GM20431 (cell line): Measurements from ENCODE around the gene KLF2.
"Not testable (repeated sequence)": the region's sequence is repeated elsewhere in the genome, so short reads cannot be mapped to it uniquely, and the experiment has no call there.

Source experiments
- in situ Hi-C: fragments of 300-500 bp; cut with MseI, MboI; formaldehyde crosslinking; loops from one replicate; pipeline ENCODE4 v1.15.0; 2020; ENCODE audit warnings: low sequenced_read_pairs; ENCODE audit not compliant: unreplicated experiment

Gene KLF2

DNA sequence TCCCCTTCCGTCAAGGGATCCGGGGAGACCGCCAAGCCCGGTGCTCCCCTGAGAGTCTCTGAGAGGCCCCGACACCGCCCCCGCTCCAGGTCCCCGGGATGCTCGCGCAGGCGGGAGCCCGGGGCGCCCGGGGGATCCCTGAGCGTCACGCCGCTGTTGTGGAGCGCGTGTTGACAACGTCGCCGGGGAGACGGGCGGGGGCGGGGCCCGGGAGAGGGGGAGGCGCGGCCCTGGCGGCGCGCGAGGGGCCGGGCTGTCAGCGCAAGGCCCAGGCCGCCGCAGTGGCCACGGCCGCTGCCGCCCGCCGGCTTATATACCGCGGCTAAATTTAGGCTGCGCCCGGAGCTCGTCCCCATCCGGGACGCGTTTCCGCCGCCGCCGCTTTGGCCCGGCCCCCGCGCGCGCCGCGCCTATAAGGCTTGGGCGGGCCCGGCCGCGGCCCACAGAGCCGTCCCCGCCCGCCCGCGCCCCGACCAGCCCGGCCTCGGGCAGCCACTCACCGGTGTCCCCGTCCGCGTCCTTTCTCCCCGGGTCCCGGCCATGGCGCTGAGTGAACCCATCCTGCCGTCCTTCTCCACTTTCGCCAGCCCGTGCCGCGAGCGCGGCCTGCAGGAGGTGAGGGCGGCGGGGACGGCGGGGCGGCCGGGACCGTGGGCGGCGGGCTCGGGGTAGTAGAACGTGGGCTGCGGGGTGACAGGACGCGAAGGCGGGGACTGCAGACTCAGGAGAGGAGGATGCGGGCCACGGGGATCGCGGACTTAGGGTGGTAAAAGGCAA is at the start of gene KLF2:
Gene KLF2 (plus strand): TSS at position 443 of the 777 bp plus-strand sequence. CDS start 98 bp downstream, at position 541.
- in situ Hi-C loops: no loop called here

DNA sequence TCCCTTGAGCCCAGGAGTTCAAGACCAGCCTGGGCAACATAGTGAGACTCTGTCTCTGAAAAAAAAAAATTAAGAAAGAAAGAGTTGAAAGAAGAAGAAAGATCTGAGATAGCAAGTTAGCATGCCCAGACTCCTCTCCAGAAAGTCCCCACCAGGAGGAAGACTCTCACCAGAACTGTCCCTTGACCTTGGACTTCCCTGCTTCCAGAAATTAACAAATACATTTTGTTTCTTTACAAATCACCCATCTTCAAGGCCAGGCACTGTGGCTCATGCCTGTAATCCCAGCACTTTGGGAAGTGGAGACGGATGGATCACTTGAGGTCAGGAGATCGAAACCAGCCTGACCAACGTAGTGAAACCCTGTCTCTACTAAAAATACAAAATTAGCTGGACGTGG is 44.3 kb upstream of the KLF2 start:
- in situ Hi-C loops: no loop called here

DNA sequence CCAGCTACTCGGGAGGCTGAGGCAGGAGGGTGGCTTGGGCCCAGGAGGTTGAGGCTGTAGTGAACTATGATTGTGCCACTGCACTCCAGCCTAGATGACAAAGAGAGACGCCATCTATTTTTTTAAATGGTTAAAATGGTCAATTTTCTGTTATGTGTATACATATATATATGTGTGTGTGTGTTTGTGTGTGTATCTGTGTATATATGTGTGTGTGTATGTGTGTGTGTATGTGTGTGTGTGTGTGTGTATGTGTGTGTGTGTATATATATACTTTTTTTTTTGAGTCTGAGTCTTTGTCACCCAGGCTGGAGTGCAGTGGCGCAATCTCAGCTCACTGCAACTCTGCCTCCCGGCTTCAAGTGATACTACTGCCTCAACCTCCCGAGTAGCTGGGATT is 42.9 kb upstream of the KLF2 start:
- in situ Hi-C loops: no loop called here

DNA sequence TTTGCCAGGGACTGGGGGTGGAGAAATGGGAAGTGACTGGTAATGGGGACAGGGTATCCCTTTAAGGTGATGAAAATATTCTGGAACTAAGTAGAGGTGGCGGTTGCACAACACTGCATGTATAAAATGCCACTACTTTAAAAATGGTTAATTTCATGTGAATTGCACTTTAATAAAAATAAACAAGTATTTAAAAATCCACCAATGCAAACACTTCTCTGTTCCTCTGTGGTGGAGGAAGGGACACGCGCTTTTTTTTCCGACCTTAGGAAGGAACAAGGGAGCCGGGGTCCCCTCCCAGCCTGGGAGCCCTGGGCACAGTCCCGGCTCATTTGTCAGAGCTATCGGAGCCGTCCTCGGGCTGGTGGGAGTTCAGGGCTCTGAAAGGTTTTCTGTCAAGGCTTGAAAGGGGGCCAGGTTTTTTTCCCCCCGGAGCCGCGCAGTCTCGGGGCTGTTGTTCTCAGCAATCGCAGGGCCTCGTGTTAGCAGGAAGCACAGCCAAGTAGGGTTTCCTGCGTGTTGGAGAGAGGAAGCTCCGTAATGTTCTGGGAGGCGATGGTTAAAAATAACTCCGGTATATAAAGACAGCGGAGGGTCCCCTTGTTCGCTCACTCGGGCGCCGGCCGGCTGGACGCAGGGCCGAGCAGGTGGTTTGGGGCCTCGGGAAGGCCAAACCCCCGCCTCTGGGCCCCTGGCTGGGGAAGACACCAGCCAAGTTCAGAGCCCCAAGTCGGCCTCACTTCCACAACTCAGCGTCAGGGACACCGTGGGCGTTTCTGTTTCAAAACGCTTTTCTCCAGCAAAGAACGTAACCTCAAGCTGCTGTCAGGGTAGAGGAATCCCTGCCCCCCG is 41.2 kb upstream of the KLF2 start:
- in situ Hi-C loops: no loop called here

DNA sequence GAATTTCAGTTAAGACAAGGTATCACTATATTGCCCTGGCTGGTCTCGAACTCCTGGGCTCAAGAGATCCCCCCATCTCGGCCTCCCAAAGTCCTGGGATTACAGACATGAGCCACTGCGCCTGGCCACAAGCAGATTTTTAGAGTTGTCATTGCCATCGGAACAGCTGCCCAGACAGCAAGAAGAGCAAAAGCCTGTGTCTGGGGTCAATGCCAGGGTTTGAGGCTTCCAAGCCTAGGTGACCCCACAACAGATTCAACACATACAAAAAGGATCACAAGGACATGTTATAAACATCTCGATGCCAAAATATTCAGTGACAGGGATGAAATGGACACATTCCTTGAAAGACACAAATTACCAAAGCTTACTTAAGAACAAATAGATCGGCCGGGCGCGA is 40.1 kb upstream of the KLF2 start:
- in situ Hi-C loops: no loop called here

DNA sequence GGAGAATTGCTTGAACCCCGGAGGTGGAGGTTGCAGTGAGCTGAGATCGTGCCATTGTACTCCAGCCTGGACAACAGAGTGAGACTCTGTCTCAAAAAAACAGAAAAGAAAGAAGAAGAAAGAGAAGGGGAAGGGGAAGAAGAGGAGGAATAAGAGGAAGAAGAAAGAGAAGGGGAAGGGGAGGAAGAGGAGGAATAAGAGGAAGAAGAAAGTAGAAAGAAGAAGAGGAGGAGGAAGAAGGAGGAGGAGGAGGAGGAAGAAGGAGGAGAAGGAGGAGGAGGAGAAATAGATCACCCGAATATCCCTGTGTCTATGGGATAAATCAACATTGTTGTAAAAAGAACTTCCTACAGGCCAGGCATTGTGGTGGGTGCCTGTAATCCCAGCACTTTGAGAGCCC is 39.5 kb upstream of the KLF2 start:
- in situ Hi-C loops: not testable (repeated sequence)

DNA sequence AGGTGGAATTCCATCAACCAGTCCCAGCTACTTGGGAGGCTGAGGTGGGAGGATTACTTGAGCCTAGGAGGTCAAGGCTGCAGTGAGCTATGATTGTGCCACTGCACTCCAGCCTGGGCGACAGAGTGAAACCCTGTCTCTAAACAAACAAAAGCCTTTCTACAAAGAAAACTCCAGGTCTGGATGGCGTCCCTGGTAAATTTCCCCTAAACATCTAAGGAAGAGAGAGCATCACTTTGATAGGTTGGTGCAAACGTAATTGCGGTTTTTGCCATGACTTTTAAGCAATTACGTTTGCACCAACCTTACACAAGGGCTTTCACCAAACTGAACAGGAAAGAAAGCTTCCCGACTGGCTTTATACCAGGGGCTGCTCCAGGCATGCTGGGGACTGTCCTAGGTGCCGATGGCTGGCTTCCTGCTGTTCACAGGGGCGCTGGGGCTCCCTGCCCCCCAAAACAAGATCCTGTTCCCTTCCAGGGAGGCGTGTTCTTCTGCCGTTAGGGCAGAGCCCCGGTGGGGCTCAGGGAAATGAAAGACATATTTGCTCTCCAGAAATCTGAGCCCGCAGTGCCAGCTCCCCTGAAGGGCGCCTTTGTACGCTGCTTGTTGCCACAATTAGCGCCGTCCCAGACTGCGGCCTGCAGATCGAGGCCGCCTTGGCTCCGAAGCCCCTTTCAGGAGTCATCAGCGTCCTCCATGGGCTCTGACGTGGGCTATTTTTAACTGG is 38.7 kb upstream of the KLF2 start:
- in situ Hi-C loops: no loop called here

DNA sequence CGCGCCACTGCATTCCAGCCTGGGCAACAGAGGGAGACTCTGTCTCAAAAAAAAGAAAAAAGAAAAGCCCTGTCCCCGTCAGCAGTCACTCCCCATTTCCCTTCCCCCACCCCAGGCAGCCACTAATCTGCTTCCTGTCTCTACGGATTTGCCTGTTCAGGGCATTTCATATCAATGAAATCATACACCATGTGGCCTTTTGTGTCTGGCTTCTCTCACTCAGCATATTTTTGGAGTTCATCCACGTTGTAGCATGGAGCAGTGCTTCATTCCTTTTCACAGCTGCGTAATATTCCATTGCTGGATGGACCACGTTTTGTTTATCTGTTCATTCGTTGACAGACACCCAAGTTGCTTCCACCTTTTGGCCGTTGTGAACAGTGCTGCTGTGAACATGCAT is 36.1 kb upstream of the KLF2 start:
- in situ Hi-C loops: no loop called here

DNA sequence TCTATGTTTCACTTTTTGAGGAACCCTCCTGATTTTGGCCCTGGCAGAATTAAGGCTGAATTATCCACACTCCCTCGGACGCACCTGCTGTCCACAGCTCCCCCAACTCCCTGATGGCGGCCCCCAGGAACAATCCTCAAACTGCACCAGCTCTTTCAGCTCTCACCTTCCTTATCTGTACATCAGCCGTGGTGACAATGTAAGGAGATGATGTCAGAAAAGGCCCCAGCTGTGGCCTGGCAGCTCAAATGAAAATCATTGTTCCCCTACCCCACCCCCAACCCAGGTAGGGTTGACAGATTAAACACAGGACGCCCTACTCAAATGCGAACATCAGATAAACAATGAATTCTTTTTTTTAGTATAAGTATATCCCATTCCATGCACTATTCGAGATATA is 35.0 kb upstream of the KLF2 start:
- in situ Hi-C loops: no loop called here

DNA sequence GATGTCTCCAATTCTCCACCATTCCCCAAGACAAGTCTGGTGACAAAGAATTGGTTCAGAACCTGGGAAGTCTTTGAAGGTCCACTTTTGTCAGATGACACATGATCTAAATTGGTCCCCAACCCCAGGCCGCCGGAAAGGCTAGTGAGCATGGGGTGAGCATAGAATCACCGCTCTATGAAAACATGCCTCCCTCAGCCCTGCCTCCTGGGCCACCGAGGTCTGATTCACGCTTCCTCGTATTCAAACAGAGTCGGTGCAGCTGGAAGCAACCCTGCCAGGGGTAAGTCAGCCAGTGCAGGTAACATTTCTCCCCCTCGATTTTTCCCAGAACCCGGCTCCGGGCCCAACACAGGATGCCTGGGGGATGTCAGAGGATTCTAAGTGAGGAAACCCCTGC is 33.9 kb upstream of the KLF2 start:
- in situ Hi-C loops: no loop called here

DNA sequence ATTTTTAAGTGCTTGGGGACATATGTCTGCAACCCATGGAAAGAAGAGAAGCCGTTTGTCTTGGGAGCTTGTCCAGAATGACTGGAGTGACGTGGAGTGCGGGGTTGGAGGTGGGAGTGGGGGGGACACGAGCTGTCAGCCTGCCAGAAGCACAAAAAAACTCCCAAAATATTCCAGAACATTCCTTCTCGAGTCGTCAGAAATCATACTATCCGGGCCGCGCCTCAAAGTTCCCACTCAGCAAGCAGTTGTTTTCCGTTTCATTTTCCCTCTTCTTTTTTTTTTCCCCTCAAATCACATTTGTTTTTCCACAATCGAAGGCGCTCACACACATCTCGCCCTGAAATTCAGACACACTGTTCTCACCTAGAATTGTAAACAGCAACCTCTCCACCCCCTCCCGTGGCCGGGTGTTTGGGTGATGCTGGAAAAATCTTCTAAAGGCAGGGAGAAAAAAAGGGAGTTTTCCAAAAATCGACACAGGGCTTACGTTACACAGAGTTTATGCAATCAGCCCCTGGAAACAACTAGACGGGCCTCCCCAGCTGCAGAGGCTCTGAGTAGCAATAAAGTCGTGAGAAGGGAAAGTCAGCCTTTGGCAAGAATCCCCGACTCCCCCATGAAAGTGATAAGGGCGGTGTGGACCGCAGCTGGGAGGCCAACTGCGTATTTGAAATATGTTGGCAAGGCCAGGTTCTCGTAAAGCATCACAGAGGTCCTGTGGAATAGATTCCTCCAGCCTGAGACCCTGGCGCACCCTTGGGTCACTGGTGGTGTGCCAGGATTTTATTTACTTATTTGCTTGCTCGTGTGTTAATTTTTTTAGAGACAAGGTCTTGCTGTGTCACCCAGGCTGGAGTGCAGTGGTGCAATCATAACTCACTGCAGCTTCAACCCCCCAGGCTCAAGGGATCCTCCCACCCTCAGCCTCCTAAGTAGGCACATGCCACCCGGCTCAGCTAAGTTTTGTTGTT is 31.2 kb upstream of the KLF2 start:
- in situ Hi-C loops: no loop called here

DNA sequence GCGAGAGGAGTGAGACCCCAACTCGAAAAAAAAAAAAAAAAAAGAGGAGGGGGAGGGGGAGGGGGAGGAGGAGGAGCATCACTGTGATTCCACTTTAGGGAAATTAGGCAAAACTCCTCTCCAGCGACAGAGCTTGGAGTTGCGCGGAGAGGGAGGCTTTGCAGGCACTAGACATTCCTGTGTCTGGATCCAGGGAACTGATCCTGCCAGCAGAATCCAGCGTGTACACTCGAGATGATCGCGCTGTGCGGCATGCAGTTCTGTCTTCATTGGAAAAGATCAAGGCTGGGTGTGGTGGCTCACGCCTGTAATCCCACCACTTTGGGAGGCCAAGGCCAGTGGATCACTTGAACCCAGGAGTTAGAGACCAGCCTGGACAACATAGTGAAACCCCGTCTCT is 29.6 kb upstream of the KLF2 start:
- in situ Hi-C loops: no loop called here

DNA sequence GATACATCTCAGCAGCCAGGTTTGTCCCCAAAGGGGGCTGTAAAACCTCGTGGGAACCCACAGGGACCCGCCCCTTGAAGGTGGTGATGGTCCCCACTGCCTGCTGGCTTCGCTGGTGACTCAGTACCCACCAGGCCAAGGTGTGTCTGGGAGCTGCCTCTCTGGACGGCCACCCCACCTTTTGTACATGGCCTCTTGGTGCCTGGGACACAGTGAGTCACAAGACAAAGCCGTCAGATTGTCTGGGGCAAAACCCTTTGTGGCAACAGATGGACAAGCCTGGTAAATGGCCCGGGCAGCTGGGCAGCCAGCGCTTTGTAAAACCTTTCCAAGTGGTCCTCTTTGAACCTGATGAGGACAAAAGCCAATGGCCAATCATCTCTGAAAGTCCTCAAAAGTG is 27.9 kb upstream of the KLF2 start:
- in situ Hi-C loops: no loop called here

DNA sequence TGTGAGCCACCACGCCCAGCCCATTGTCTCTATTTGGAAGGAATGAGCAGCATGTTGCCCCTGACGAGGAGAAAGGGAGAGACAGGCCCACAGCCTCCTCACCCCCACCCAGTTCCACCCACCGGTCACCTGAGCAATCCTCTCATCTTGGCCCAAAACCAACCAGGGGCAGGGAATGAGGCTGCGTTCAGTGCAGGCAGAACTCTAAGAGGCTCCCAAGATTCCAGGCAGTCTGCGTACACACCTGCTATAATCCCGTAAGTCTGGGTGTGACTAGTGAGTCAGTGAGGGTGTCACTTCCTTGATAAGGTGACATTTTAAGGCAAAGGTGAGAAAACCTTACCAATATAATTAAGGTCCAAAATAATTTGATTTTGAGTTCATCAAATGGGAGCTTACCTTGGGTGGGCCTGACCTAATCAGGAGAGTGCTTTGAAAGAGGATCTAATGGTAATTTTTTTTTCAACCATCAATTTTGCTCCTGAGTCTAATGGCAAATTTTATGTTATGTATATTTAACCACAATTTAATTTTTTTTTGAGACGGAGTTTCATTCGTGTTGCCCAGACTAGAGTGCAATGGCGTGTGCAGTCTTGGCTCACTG is 26.9 kb upstream of the KLF2 start:
- in situ Hi-C loops: no loop called here

DNA sequence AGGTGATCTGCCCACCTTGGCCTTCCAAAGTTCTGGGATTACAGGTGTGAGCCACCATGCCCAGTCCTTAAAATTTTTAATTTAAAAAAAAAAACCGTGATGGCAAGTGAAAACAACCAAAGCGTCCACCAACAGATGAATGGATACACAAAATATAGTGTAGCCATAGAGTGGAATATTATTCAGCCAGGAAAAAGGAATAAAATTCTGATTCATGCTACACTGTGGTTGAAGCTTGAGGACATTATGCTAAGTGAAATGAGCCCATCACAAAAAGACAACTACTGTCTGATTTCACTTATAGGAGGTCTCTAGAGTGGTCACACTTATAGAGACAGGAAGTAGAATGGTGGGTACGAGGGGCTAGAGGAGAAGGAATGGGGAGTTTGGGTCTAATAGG is 26.3 kb upstream of the KLF2 start:
- in situ Hi-C loops: no loop called here

DNA sequence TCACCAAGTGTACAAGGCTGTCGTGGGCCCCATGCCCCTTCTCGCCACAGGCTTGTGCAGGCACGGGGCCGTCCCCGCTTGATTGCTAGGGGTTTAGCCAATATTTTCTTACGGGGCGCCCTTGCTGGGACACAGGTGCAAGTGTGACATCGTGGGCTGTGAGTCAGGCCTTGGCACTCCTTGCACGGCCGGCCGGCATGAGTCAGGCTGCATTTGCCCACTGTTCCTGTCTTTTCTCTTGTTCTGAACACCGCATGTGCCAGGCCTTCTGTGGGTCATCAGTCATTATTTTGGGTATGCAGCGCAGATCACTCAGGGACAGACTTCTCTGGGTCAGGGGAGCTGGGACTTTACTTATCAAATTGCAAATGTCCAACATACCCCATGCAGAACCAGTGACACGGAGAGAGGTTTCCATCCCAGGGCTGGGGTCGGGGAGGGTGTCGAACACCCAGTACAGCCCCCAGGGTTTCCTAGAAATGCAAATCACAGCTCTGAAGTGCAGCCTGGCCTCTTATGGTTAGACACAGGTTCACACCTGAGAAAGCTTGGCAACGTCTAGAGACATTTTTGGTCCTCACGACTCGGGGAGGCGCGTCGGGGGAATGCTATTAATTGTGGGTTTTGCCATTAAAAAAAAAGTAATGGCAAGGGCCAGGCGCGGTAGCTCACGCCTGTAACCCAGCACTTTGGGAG is 22.5 kb upstream of the KLF2 start:
- in situ Hi-C loops: no loop called here

DNA sequence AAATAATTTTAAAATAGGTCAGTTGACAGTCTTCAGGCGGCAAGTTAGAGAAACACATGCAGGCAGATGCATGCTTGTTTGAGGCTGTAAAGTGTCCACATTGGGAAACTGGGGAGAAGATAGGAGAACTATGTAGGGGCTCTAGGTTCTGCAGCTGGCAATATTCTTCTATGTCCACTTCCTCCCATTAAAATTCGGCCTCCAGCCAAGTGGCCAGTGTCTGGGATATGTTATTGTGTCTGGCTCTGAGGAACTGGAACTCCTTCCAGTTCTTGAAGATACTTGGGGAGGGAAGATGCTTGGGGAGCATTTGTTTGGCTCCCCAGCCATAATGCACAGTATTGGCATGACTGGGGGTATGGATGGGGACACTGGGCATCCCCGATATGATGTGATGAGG is 20.9 kb upstream of the KLF2 start:
- in situ Hi-C loops: no loop called here

DNA sequence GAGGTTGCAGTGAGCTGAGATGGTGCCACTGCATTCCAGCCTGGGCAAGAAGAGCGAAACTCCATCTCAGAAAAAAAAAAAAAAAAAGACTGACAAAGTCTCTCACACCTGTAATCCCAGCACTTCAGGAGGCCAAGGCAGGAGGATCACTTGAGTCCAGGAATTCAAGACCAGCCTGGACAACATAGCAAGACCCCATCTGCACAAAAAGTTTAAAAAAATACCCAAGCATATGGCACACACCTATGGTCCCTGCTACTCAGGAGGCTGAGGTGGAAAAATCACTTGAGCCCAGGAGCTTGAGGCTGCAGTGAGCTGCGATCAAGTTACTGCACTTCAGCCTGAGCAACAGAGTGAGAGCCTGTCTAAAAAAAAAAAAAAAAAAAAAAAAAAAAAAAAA is 20.1 kb upstream of the KLF2 start:
- in situ Hi-C loops: not testable (repeated sequence)

DNA sequence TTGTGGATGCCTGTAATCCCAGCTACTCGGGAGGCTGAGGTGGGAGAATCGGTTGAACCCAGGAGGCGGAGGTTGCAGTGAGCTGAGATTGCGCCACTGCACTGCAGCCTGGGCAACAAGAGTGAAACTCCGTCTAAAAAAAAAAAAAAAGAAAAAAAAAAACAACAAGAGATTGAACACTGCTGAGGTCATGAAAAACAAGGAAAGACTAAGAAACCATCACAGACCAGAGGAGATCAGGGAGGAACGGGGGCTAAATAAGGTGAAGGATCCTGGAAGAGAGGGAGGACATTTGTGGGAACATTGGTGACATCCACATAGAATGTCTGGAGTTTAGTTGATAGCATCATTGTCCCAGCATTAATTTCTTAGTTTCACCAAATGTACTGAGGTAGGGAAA is 19.6 kb upstream of the KLF2 start:
- in situ Hi-C loops: not testable (repeated sequence)
